B cell (primary cell): ENCODE measurements around the gene CRK.

ENCODE experiments used
- CTCF ChIP-seq: fragments of 200-600 bp; IDR thresholded peaks from one replicate; pipeline ENCODE4 v1.8.0; 2022; ENCODE audit warnings: antibody characterized with exemption, mild to moderate bottlenecking
- EZH2 ChIP-seq: IDR thresholded peaks from 2 replicates; pipeline ENCODE4 v1.6.1; 2012; ENCODE audit warnings: borderline replicate concordance, low read depth, mild to moderate bottlenecking, moderate library complexity, low read length; ENCODE audit not compliant: insufficient read depth, poor library complexity, severe bottlenecking

GRCh38 chr17:1493291-1493980 is 37.4 kb upstream of the CRK start:
- TF ChIP-seq EZH2 (no peak), CTCF (no peak)
